ENCODE measurements around the gene CHST10. TPM values are rescaled to one million over a fixed set of nuclear protein-coding genes. Genes with fewer than 3 reads are reported as not detected.

The CHST10 gene
- total and polyA plus RNA-seq, 11 donors = 5.8 to 14.1 (median 8.8) TPM

GRCh38 chr2:100408941-100409340 lies 8.5 kb downstream of the CHST10 start:
- H3K4me3 ChIP-seq = no peak overlapping the region
- intact Hi-C loops (cut with DNase I) = no loop called here
- no peak for ATAC-seq
- TF ChIP-seq POLR2A (IDR thresholded peaks at IDR 0.05) (no peak), CTCF (IDR thresholded peaks at IDR 0.05) (no peak)
- H3K27ac ChIP-seq = no peak overlapping the region
- H3K9me3 ChIP-seq = no peaks in the 10 kb centered on the region
- peaks cover 0 to 40% (median 19%) of the 10 kb centered on the region in 9 donors for H3K36me3 ChIP-seq
- no peak for DNase-seq
- peaks cover 0 to 33% (median 4%) of the 10 kb centered on the region in 12 donors for H3K4me1 ChIP-seq
- WGBS, 4 donors = 69 to 95% (median 92%) methylated on average over 8 of the region's 8 CpGs
- H3K27me3 ChIP-seq = no peaks in the 10 kb centered on the region

GRCh38 chr2:100408104-100408503 lies 9.4 kb downstream of the CHST10 start:
- Histone ChIP-seq H3K27ac (peak overlapping the region in 3 of 12 donors; percentile 18 to 70 (median 63)), H3K4me1 (peaks cover 0 to 33% (median 4%) of the 10 kb centered on the region in 12 donors), H3K9me3 (no peaks in the 10 kb centered on the region), H3K27me3 (no peaks in the 10 kb centered on the region), H3K4me3 (no peak overlapping the region), H3K36me3 (peaks cover 0 to 42% (median 19%) of the 10 kb centered on the region in 9 donors)
- ATAC-seq = peak; percentile 65 to 84 (median 72)
- intact Hi-C loops (cut with DNase I) = no loop called here
- peak in 2 of 5 donors; percentile 57 to 61 for DNase-seq
- 58 to 66% (median 62%) methylated on average over 2 of the region's 2 CpGs for WGBS, 4 donors
- no peak for TF ChIP-seq POLR2A (IDR thresholded peaks at IDR 0.05)
- TF ChIP-seq CTCF (IDR thresholded peaks at IDR 0.05) = no peak

GRCh38 chr2:100407563-100407962 lies 9.9 kb downstream of the CHST10 start:
- intact Hi-C loops (cut with DNase I) = no loop called here
- H3K4me1 ChIP-seq = peaks cover 0 to 33% (median 4%) of the 10 kb centered on the region in 12 donors
- H3K27me3 ChIP-seq = no peaks in the 10 kb centered on the region
- TF ChIP-seq POLR2A (IDR thresholded peaks at IDR 0.05) (no peak), CTCF (IDR thresholded peaks at IDR 0.05) (no peak)
- H3K9me3 ChIP-seq = no peaks in the 10 kb centered on the region
- ATAC-seq (no peak), DNase-seq (no peak)
- no peak overlapping the region for H3K4me3 ChIP-seq
- H3K36me3 ChIP-seq = peaks cover 0 to 44% (median 19%) of the 10 kb centered on the region in 9 donors
- H3K27ac ChIP-seq = peak overlapping the region in 3 of 12 donors; percentile 18 to 70 (median 63)
- 86 to 95% (median 88%) methylated on average over 6 of the region's 6 CpGs for WGBS, 4 donors

- Histone ChIP-seq H3K27me3 (no peaks in the 10 kb centered on the region), H3K4me3 (no peak overlapping the region), H3K36me3 (peaks cover 0 to 49% (median 23%) of the 10 kb centered on the region in 9 donors), H3K27ac (peak overlapping the region in 4 of 12 donors; percentile 1 to 70 (median 51)), H3K9me3 (no peaks in the 10 kb centered on the region), H3K4me1 (peaks cover 0 to 33% (median 4%) of the 10 kb centered on the region in 12 donors)
- no peak for DNase-seq
- WGBS, 4 donors = 68 to 81% (median 79%) methylated on average over 6 of the region's 6 CpGs
- ATAC-seq = peak; percentile 61 to 73 (median 64)
- TF ChIP-seq POLR2A (IDR thresholded peaks at IDR 0.05) (no peak), CTCF (IDR thresholded peaks at IDR 0.05) (peak in 1 of 12 donors; percentile 10)
- intact Hi-C loops (cut with DNase I) = no loop called here
These were observed 10.4 kb downstream of the CHST10 start for GRCh38 chr2:100407073-100407472.

Data from heart left ventricle (tissue), 16 donors.